Stomach (tissue), 9 donors: ENCODE data around the gene PIK3C2B. TPM values are rescaled to one million over a fixed set of nuclear protein-coding genes. Genes with fewer than 3 reads are reported as not detected.

Experiments
- DNase-seq, 2 donors: peaks; one replicate each; pipeline versions ENCODE4 v3.0.0 to v3.0.0-alpha.2; 2013 to 2019
- H3K27ac ChIP-seq, 5 donors: fragments of 200-600 bp in 4 of 5; sonication (generic) in 4 of 5; one replicate each; pipeline ENCODE4 v1.5.1; 2013 to 2019; ENCODE audit warnings: mild to moderate bottlenecking in 1 of 5, moderate library complexity in 1 of 5
- H3K27me3 ChIP-seq, 3 donors: fragments of 200-600 bp; sonication (generic); one replicate each; pipeline ENCODE4 v1.5.1; 2017 to 2019; ENCODE audit warnings: mixed run types in 1 of 3
- H3K36me3 ChIP-seq, 4 donors: fragments of 200-600 bp; sonication (generic); 1 replicate in 3 of 4; 2 replicates in 1 of 4; pipeline ENCODE4 v1.5.1; 2016 to 2019
- H3K4me1 ChIP-seq, 4 donors: fragments of 200-600 bp; sonication (generic); one replicate each; pipeline ENCODE4 v1.5.1; 2016 to 2019
- H3K4me3 ChIP-seq, 4 donors: fragments of 200-600 bp; sonication (generic) in 3 of 4; one replicate each; pipeline ENCODE4 v1.5.1; 2016 to 2019; ENCODE audit warnings: mild to moderate bottlenecking in 1 of 4
- H3K9me3 ChIP-seq, 4 donors: fragments of 200-600 bp; sonication (generic); one replicate each; pipeline ENCODE4 v1.5.1; 2016 to 2019
- EP300 ChIP-seq: sonication (generic); formaldehyde crosslinking; IDR thresholded peaks from one replicate; pipeline ENCODE4 v1.6.1; 2017; ENCODE audit warnings: antibody characterized with exemption
- POLR2A ChIP-seq, 4 donors: fragments of 450-650 bp; IDR thresholded peaks; one replicate each; pipeline ENCODE4 v1.6.1; 2016; ENCODE audit warnings: antibody characterized with exemption in 4 of 4, control low read depth in 2 of 4, mild to moderate bottlenecking in 1 of 4, moderate library complexity in 1 of 4
- POLR2AphosphoS5 ChIP-seq, 3 donors: sonication (generic); formaldehyde crosslinking; IDR thresholded peaks; one replicate each; pipeline ENCODE4 v1.6.1; 2016; ENCODE audit warnings: antibody characterized with exemption in 3 of 3
- WGBS, 5 donors: extraction: QIAGEN DNeasy Blood & Tissue Kit in 3 of 5; methylation state at CpG; one replicate each; pipeline versions ENCODE4 v1.1.5 to v1.1.7; 2013 to 2018; 5-methylcytosine and 5-hydroxymethylcytosine counted together
- intact Hi-C: fragments of 100-400 bp; cut with DNase I; formaldehyde crosslinking; loops from one replicate; pipeline ENCODE4 v1.15.1; 2023; ENCODE audit warnings: low total_unique reads
- polyA plus RNA-seq, 3 donors: library from polyadenylated mRNA; stranded (reverse); fragments of 200-250 nt; gene quantifications; one replicate each; pipeline ENCODE4 v1.2.3, GENCODE V29; 2013
- total RNA-seq, 5 donors: library from RNA; depleted of rRNA; stranded (reverse); fragments of >200 nt; gene quantifications; one replicate each; pipeline versions ENCODE4 v1.1.0 to v1.2.3, GENCODE V29; 2014 to 2016
- TF ChIP-seq, protein P1 (sequence below), 7 experiments: fragments of 450-650 bp in 4 of 7; fragments of 200-600 bp in 3 of 7; sonication (generic) in 3 of 7; IDR thresholded peaks; one replicate each; pipeline ENCODE4 v1.5.1; 2016 to 2019; ENCODE audit warnings: antibody characterized with exemption in 7 of 7, control low read depth in 2 of 7, mild to moderate bottlenecking in 1 of 7
- donor health status: healthy with polysubstance abuse.
- donor health status: Bipolar disorder and iron deficiency.
- donor health status: healthy.

The PIK3C2B gene
- total and polyA plus RNA-seq, 8 donors: 4.1 to 129 (median 22.8) TPM

DNA sequence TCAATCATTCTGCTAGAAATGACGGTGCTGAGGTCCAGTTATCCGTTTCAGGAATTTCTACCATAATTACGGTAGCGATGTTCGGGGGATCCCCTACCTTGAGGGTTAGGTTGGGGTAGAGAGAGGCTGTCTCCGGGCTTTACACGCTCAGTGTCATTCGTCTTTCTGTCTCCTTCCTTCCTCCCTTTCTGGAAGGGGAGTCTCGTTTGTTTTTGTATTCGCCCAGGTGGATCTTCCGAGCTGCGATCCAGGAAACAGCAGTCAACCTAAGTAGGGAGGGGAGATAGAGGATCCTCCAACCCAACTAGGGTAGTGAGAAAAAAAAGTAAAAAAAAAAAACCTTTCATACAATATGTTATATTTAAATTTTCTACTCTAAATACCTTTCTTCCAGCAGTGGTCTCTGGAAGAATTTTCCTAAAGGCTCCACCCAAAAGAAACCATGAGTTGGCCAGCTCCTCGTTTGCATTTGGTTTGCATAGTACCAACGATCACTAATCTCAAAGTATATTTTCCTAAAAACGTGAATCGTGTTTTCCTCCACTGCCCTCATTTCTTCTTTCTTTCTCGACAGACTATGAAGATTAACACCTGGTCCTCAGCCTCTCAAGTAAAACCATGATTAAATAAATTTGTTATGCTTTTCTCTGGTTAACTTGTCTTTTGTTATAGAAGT, 611 bp upstream of the PIK3C2B start:
- DNase-seq: no peak
- WGBS, 5 donors: 1 to 4% (median 3%) methylated on average over 17 of the region's 17 CpGs
- intact Hi-C loops: no loop called here

DNA sequence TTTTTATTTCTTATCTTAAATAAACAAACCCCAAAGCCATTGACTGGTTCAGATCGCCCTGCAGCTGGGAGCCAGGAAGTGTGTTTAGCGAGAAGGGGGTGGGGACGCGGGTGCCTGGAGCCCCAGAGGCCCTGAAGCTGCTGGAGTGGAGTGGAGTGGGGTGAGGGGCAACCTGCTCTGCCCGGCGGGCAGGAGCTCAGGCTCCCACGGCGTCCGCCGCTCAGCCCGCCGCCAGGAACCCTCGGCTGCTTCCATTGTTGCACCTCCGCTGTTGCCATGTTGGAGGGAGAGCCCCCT, 673 bp downstream of the PIK3C2B start:
- peak; percentile 91 to 94 for DNase-seq
- H3K9me3 ChIP-seq: no peaks in the 10 kb centered on the region
- H3K27me3 ChIP-seq: no peaks in the 10 kb centered on the region
- intact Hi-C loops: loop anchor here (5.0 kb wide), 1 partner anchor 42 kb away; no protein-coding TSS in a partner anchor
- H3K4me1 ChIP-seq: peaks cover 18 to 50% (median 35%) of the 10 kb centered on the region in 4 donors
- 0 to 2% (median 0%) methylated on average over 9 to 14 of the region's 14 CpGs for WGBS, 5 donors
- TF ChIP-seq, protein P1, sequence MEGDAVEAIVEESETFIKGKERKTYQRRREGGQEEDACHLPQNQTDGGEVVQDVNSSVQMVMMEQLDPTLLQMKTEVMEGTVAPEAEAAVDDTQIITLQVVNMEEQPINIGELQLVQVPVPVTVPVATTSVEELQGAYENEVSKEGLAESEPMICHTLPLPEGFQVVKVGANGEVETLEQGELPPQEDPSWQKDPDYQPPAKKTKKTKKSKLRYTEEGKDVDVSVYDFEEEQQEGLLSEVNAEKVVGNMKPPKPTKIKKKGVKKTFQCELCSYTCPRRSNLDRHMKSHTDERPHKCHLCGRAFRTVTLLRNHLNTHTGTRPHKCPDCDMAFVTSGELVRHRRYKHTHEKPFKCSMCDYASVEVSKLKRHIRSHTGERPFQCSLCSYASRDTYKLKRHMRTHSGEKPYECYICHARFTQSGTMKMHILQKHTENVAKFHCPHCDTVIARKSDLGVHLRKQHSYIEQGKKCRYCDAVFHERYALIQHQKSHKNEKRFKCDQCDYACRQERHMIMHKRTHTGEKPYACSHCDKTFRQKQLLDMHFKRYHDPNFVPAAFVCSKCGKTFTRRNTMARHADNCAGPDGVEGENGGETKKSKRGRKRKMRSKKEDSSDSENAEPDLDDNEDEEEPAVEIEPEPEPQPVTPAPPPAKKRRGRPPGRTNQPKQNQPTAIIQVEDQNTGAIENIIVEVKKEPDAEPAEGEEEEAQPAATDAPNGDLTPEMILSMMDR (IDR thresholded peaks at IDR 0.05): no peak
- TF ChIP-seq EP300: no peak
- TF ChIP-seq POLR2A (IDR thresholded peaks at IDR 0.05): no peak
- TF ChIP-seq POLR2AphosphoS5 (IDR thresholded peaks at IDR 0.05): peak in 2 of 3 donors; percentile 14 to 65
- H3K27ac ChIP-seq: peak overlapping the region; percentile 88 to 99 (median 96)
- peaks cover 0 to 10% (median 4%) of the 10 kb centered on the region in 4 donors for H3K36me3 ChIP-seq
- H3K4me3 ChIP-seq: peak overlapping the region; percentile 63 to 82 (median 72)

More for the DNA sequence above, 611 bp upstream of the PIK3C2B start:
- peaks cover 18 to 44% (median 34%) of the 10 kb centered on the region in 4 donors for H3K4me1 ChIP-seq
- peak overlapping the region; percentile 88 to 99 (median 96) for H3K27ac ChIP-seq
- H3K9me3 ChIP-seq: no peaks in the 10 kb centered on the region
- no peak for TF ChIP-seq EP300
- TF ChIP-seq, protein P1 (IDR thresholded peaks at IDR 0.05): no peak
- TF ChIP-seq POLR2AphosphoS5 (IDR thresholded peaks at IDR 0.05): no peak
- no peak for TF ChIP-seq POLR2A (IDR thresholded peaks at IDR 0.05)
- no peaks in the 10 kb centered on the region for H3K27me3 ChIP-seq
- peaks cover 0 to 1% (median under 1%) of the 10 kb centered on the region in 4 donors for H3K36me3 ChIP-seq
- peak overlapping the region; percentile 63 to 82 (median 72) for H3K4me3 ChIP-seq

DNA sequence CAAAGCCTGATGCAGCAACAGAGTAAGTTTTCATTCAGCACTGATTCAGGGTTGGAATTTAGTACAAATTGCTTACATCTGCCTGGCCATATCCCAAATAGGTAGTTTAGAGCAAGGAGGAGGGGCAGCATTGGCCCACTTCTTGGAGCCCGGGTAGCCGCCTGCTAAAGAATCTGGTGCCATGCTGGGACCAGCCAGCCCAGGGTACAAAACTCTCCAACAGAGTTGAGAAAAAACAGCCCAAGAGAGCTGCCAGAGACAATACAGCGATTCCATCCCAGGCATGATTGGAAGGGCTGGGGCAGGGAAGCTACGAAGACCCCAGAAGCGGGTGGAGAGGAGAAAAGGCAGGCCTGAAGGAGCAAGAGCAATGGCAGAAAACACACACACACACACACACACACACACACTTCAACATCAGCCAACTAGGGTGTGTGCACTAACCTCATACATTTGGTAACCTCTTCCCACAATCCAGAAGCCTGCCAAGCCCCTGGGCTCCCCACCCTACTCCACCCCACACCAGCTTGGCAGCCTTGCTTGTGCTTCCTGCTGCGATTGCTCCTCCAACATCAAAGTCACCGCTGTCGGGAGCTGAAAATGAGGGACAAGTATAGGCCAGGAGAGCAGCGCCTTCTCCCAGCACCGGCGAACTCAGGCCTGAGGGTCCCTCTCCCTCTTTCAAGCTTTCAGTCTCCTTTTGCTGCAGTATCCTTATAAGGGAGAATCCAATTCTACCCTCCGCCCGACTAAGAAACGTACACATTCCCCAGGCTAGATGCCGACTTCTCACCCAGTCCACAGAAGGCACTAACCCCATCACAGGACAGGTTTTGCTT, 1.2 kb downstream of the PIK3C2B start:
- Histone ChIP-seq H3K36me3 (peaks cover 0 to 10% (median 4%) of the 10 kb centered on the region in 4 donors), H3K9me3 (no peaks in the 10 kb centered on the region), H3K4me3 (peak overlapping the region; percentile 63 to 82 (median 72)), H3K27me3 (no peaks in the 10 kb centered on the region), H3K27ac (peak overlapping the region; percentile 88 to 99 (median 96)), H3K4me1 (peaks cover 18 to 50% (median 35%) of the 10 kb centered on the region in 4 donors)
- intact Hi-C loops: loop anchor here (5.0 kb wide), 1 partner anchor 41 kb away; no protein-coding TSS in a partner anchor
- TF ChIP-seq EP300: no peak
- TF ChIP-seq POLR2AphosphoS5 (IDR thresholded peaks at IDR 0.05): peak in 2 of 3 donors; percentile 56
- TF ChIP-seq, protein P1 (IDR thresholded peaks at IDR 0.05): no peak
- 4 to 11% (median 7%) methylated on average over 15 of the region's 15 CpGs for whole genome bisulfite sequencing, 5 donors
- peak; percentile 91 to 93 for DNase-seq

DNA sequence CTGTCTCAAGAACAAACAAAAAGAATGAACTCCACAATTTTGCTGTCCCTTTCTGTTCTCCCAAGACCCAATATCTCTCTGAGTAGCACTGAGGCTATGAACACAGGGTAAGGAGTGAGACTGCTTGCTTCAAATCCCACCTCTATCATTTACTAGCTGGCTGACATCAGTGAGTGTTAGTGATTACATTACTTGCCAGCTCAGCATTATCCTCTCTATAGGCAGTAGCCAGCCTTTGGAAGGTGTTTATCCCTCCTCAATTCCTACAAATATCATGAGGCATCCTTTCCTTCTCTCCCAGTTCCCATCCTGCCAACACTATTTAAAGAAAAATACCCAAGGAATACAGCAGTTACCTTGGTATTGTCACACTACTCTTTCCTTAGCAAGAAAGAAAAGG, 3.0 kb downstream of the PIK3C2B start:
- intact Hi-C loops: loop anchor here (5.0 kb wide), 1 partner anchor 39 kb away; no protein-coding TSS in a partner anchor
- H3K27ac ChIP-seq: peak overlapping the region in 4 of 5 donors; percentile 88 to 99 (median 94)
- H3K36me3 ChIP-seq: peaks cover 0 to 10% (median 4%) of the 10 kb centered on the region in 4 donors
- H3K4me1 ChIP-seq: peaks cover 18 to 64% (median 41%) of the 10 kb centered on the region in 4 donors
- TF ChIP-seq POLR2A (IDR thresholded peaks at IDR 0.05) (no peak), EP300 (no peak), POLR2AphosphoS5 (IDR thresholded peaks at IDR 0.05) (no peak)
- TF ChIP-seq, protein P1 (IDR thresholded peaks at IDR 0.05): no peak
- no peaks in the 10 kb centered on the region for H3K9me3 ChIP-seq
- H3K27me3 ChIP-seq: no peaks in the 10 kb centered on the region
- no peak for DNase-seq
- H3K4me3 ChIP-seq: peak overlapping the region in 1 of 4 donors; percentile 81
